Glomerular endothelial cell (primary cell): ENCODE results near the gene TRMT10C. TPM values are rescaled to one million over a fixed set of nuclear protein-coding genes. Genes with fewer than 3 reads are reported as not detected.
"Not testable (repeated sequence)": the region's sequence is repeated elsewhere in the genome, so short reads cannot be mapped to it uniquely, and the experiment has no call there.

Experiments
- DNase-seq: peaks from one replicate; pipeline ENCODE4 v3.0.0-alpha.2; 2011; ENCODE audit warnings: low read depth, low spot score; ENCODE audit errors: extremely low read depth
- total RNA-seq: library from RNA; depleted of rRNA; stranded (reverse); fragments of >200 nt; gene quantifications from 2 replicates; pipeline ENCODE4 v1.2.3, GENCODE V29; 2015

The TRMT10C gene
- total RNA-seq, 1 donor from 2014 or later: 22.6 TPM

- DNase-seq: no peak
Measured at GRCh38 chr3:101544161-101544850, 17.4 kb upstream of the TRMT10C start.

- no peak for DNase-seq
Measured at GRCh38 chr3:101548527-101549105, 13.1 kb upstream of the TRMT10C start.

- no peak for DNase-seq
Measured at GRCh38 chr3:101549473-101549872, 12.2 kb upstream of the TRMT10C start.

- DNase-seq: not testable (repeated sequence)
Measured at GRCh38 chr3:101551359-101552081, 10.1 kb upstream of the TRMT10C start.

- not testable (repeated sequence) for DNase-seq
Measured at GRCh38 chr3:101553381-101553780, 8.3 kb upstream of the TRMT10C start.

- no peak for DNase-seq
Measured at GRCh38 chr3:101556064-101556463, 5.6 kb upstream of the TRMT10C start.

GRCh38 chr3:101567528-101568317, 6.1 kb downstream of the TRMT10C start:
- no peak for DNase-seq

- DNase-seq: no peak
Measured at GRCh38 chr3:101571028-101571895, 9.6 kb downstream of the TRMT10C start.

GRCh38 chr3:101573449-101574387, 12.1 kb downstream of the TRMT10C start, which contains the start of gene PCNP:
TSS of gene PCNP (plus strand) at chr3:101574180. CDS start at chr3:101574216, 36 bp downstream.
- DNase-seq: peak; percentile 98

- DNase-seq: no peak
Measured at GRCh38 chr3:101574388-101575112, 12.9 kb downstream of the TRMT10C start.

- DNase-seq: no peak
Measured at GRCh38 chr3:101577286-101577685, 15.6 kb downstream of the TRMT10C start.

- DNase-seq: no peak
Measured at GRCh38 chr3:101588616-101589015, 26.9 kb downstream of the TRMT10C start.

- DNase-seq: peak; percentile 16
Measured at GRCh38 chr3:101591071-101591470, 29.4 kb downstream of the TRMT10C start.

- DNase-seq: no peak
Measured at GRCh38 chr3:101602731-101603130, 41.1 kb downstream of the TRMT10C start.

- no peak for DNase-seq
Measured at GRCh38 chr3:101603184-101603583, 41.5 kb downstream of the TRMT10C start.

GRCh38 chr3:101605398-101605797, 43.7 kb downstream of the TRMT10C start:
- DNase-seq: not testable (repeated sequence)

GRCh38 chr3:101611023-101611422, 49.4 kb downstream of the TRMT10C start:
- no peak for DNase-seq

GRCh38 chr3:101613014-101613413, 51.3 kb downstream of the TRMT10C start:
- DNase-seq: not testable (repeated sequence)
